ENCODE results near the gene CAB39. TPM values are rescaled to one million over a fixed set of nuclear protein-coding genes. Genes with fewer than 3 reads are reported as not detected.

The CAB39 gene
- polyA plus RNA-seq, 1 of the 3 experiments (the other 2 are of a cell fraction), result 15.7 TPM

- TF ChIP-seq ZBTB33 (IDR thresholded peaks at IDR 0.05; ENCODE audit: borderline replicate concordance, low read depth), result no peak
Observed at GRCh38 chr2:230821261-230821990, 108.8 kb downstream of the CAB39 start (continued).

GRCh38 chr2:230821991-230822520 lies 109.4 kb downstream of the CAB39 start:
- ChIA-PET POLR2A (no interaction called here), CTCF (interaction anchor here (0.9 to 8.5 kb wide), 4 partner anchors 10 to 165 kb away, joined by 4 to 171 read pairs (median 42); no protein-coding TSS in a partner anchor)
- H2AFZ ChIP-seq (ENCODE audit: low read depth), result no peak overlapping the region
- H4K20me1 ChIP-seq (ENCODE audit: insufficient read depth), result no peaks in the 10 kb centered on the region
- no peaks in the 10 kb centered on the region for H3K27me3 ChIP-seq (ENCODE audit: insufficient read depth)
- 90% methylated on average over 12 of the region's 13 CpGs for WGBS (ENCODE audit: low lambda C conversion rate)
- H3K9me3 ChIP-seq, result no peaks in the 10 kb centered on the region
- no peak for DNase-seq
- H3K9ac ChIP-seq, result no peak overlapping the region
- H3K27ac ChIP-seq (ENCODE audit: low read depth in 2 of 2, low read length in 1 of 2), result no peak overlapping the region
- H3K9me2 ChIP-seq, result no peaks in the 10 kb centered on the region
- no peaks in the 10 kb centered on the region; a peak in 1 of 4 replicates for H3K4me1 ChIP-seq (ENCODE audit: control insufficient read depth in 1 of 2, insufficient read depth in 2 of 2, low read depth in 1 of 2, low read length in 1 of 2)
- TF ChIP-seq GATA2 (CRISPR knock-in tag; IDR thresholded peaks at IDR 0.05), result no peak
- TF ChIP-seq RAD21 (IDR thresholded peaks at IDR 0.05; ENCODE audit: low read length), result no peak
- no peak for TF ChIP-seq MXI1 (IDR thresholded peaks at IDR 0.05; ENCODE audit: low read depth, low read length)
- no peak for TF ChIP-seq ELF1 (IDR thresholded peaks at IDR 0.05)
- no peak for TF ChIP-seq USF1 (IDR thresholded peaks at IDR 0.05; ENCODE audit: borderline replicate concordance, low read depth)
- no peak for TF ChIP-seq EZH2phosphoT487 (IDR thresholded peaks at IDR 0.05; ENCODE audit: borderline replicate concordance, low read depth)
- no peak for TF ChIP-seq FOSL2 (IDR thresholded peaks at IDR 0.05; ENCODE audit: borderline replicate concordance, low read depth)
- H3K4me3 ChIP-seq (ENCODE audit: low read depth in 2 of 2, low read length in 1 of 2), result no peak overlapping the region
- no peaks in the 10 kb centered on the region for H3K79me2 ChIP-seq (ENCODE audit: insufficient read depth)
- peaks cover 13 to 30% of the 10 kb centered on the region in 2 experiments for H3K36me3 ChIP-seq (replicated peaks in 1 of 2; ENCODE audit: control insufficient read depth in 1 of 2, insufficient read depth in 2 of 2, low read length in 1 of 2)
- no peaks in the 10 kb centered on the region for H3F3A ChIP-seq (replicated peaks; ENCODE audit: insufficient read depth)
- H3K4me2 ChIP-seq, result no peak overlapping the region

- ChIA-PET POLR2A (interaction anchor here (1.0 to 1.4 kb wide), 2 partner anchors 44 to 90 kb away, joined by 3 to 5 read pairs; no protein-coding TSS in a partner anchor), CTCF (interaction anchor here (0.8 to 8.5 kb wide), 18 partner anchors 11 to 229 kb away, joined by 3 to 171 read pairs (median 7); no protein-coding TSS in a partner anchor)
- H3K4me3 ChIP-seq (ENCODE audit: low read depth in 2 of 2, low read length in 1 of 2), result no peak overlapping the region
- H3K79me2 ChIP-seq (ENCODE audit: insufficient read depth), result no peaks in the 10 kb centered on the region
- no peaks in the 10 kb centered on the region for H3F3A ChIP-seq (replicated peaks; ENCODE audit: insufficient read depth)
- no peak for DNase-seq
- H2AFZ ChIP-seq (ENCODE audit: low read depth), result no peak overlapping the region
- no peaks in the 10 kb centered on the region for H3K27me3 ChIP-seq (ENCODE audit: insufficient read depth)
- WGBS (ENCODE audit: low lambda C conversion rate), result 71% methylated on average over 9 of the region's 10 CpGs
- no peak overlapping the region for H3K9ac ChIP-seq
- H4K20me1 ChIP-seq (ENCODE audit: insufficient read depth), result no peaks in the 10 kb centered on the region
- no peaks in the 10 kb centered on the region; a peak in 1 of 4 replicates for H3K4me1 ChIP-seq (ENCODE audit: control insufficient read depth in 1 of 2, insufficient read depth in 2 of 2, low read depth in 1 of 2, low read length in 1 of 2)
- H3K9me2 ChIP-seq, result no peaks in the 10 kb centered on the region
- no peak overlapping the region for H3K4me2 ChIP-seq
- H3K36me3 ChIP-seq (replicated peaks in 1 of 2; ENCODE audit: control insufficient read depth in 1 of 2, insufficient read depth in 2 of 2, low read length in 1 of 2), result peaks cover 3 to 16% of the 10 kb centered on the region in 2 experiments
- no peak overlapping the region for H3K27ac ChIP-seq (ENCODE audit: low read depth in 2 of 2, low read length in 1 of 2)
- no peaks in the 10 kb centered on the region for H3K9me3 ChIP-seq
- TF ChIP-seq JUND (IDR thresholded peaks at IDR 0.05) (no peak), FOSL2 (IDR thresholded peaks at IDR 0.05; ENCODE audit: borderline replicate concordance, low read depth) (no peak), FOXM1 (IDR thresholded peaks at IDR 0.05; ENCODE audit: low read depth) (no peak), MAX (IDR thresholded peaks at IDR 0.05; ENCODE audit: low read depth) (no peak), REST (IDR thresholded peaks at IDR 0.05; ENCODE audit: low read depth, low read length) (no peak), CTCF (IDR thresholded peaks at IDR 0.05) (no peak), SMC3 (IDR thresholded peaks at IDR 0.05; ENCODE audit: low read depth, low read length) (no peak)
Observed at GRCh38 chr2:230823264-230823964, 110.8 kb downstream of the CAB39 start.

Measured in SK-N-SH (cell line).